Caco-2 (cell line): ENCODE measurements around the gene MLXIP. TPM values are rescaled to one million over a fixed set of nuclear protein-coding genes. Genes with fewer than 3 reads are reported as not detected.

Experiments used
- BruUV-seq: library from RNA; stranded (reverse); fragments of 400-500 nt; replicated peaks from 2 replicates; lab custom pipeline; 2021; lab: Mats Ljungman, UMichigan
- CTCF ChIA-PET: fragments of 300-600 bp; sonication (Branson Sonifier 250); formaldehyde crosslinking; loops from one replicate; lab custom pipeline; 2022; ENCODE audit warnings: antibody characterized with exemption; lab: Charles Lee
- POLR2A ChIA-PET: fragments of 300-600 bp; sonication (Branson Sonifier 250); formaldehyde crosslinking; loops from one replicate; lab custom pipeline; 2022; ENCODE audit warnings: antibody characterized with exemption; lab: Charles Lee
- DNase-seq, 2 experiments: peaks; one replicate each; pipeline versions ENCODE4 v3.0.0 to v3.0.0-alpha.2; 2020 to 2022
- H3K27me3 ChIP-seq: replicated peaks from 2 replicates; pipeline ENCODE4 v1.6.0; 2011; ENCODE audit warnings: low read length; ENCODE audit not compliant: control insufficient read depth, insufficient read depth
- H3K36me3 ChIP-seq: 2 replicates; pipeline ENCODE4 v1.5.1; 2011; ENCODE audit warnings: low read length; ENCODE audit not compliant: control insufficient read depth, insufficient read depth
- H3K4me1 ChIP-seq: fragments of 250-450 bp; sonication (Bioruptor Pico); 2 replicates; pipeline ENCODE4 v1.5.1; 2020; ENCODE audit warnings: mild to moderate bottlenecking
- H3K4me3 ChIP-seq: 2 replicates; pipeline ENCODE4 v1.5.1; 2011; ENCODE audit warnings: low read depth, mild to moderate bottlenecking, control low read depth, low read length
- H3K9me3 ChIP-seq: fragments of 250-450 bp; sonication (Bioruptor Pico); 2 replicates; pipeline ENCODE4 v1.5.1; 2020; ENCODE audit warnings: mild to moderate bottlenecking, moderate library complexity
- H3K27ac Mint-ChIP-seq: one replicate; pipeline ENCODE4 v1.8.0; 2022; ENCODE audit warnings: mixed read lengths; ENCODE audit not compliant: unreplicated experiment
- H3K27me3 Mint-ChIP-seq: one replicate; pipeline ENCODE4 v1.8.0; 2022; ENCODE audit warnings: mixed read lengths; ENCODE audit not compliant: insufficient read depth, unreplicated experiment
- H3K36me3 Mint-ChIP-seq: one replicate; pipeline ENCODE4 v1.8.0; 2022; ENCODE audit warnings: mild to moderate bottlenecking, mixed read lengths; ENCODE audit not compliant: insufficient read depth, unreplicated experiment
- H3K4me1 Mint-ChIP-seq: one replicate; pipeline ENCODE4 v1.8.0; 2022; ENCODE audit warnings: low read depth, mixed read lengths; ENCODE audit not compliant: unreplicated experiment
- H3K4me3 Mint-ChIP-seq: one replicate; pipeline ENCODE4 v1.8.0; 2022; ENCODE audit warnings: mild to moderate bottlenecking, moderate library complexity, mixed read lengths; ENCODE audit not compliant: unreplicated experiment
- H3K9me3 Mint-ChIP-seq: one replicate; pipeline ENCODE4 v1.8.0; 2022; ENCODE audit warnings: mixed read lengths; ENCODE audit not compliant: unreplicated experiment
- intact Hi-C: fragments of 100-400 bp; cut with micrococcal nuclease; formaldehyde crosslinking; loops from one replicate; pipeline ENCODE4 v1.10.0; 2022; ENCODE audit not compliant: unreplicated experiment
- total RNA-seq: library from RNA; stranded (reverse); gene quantifications from 2 replicates; pipeline ENCODE4 v1.2.3, GENCODE V29; 2022
- TF ChIP-seq, protein P1 (sequence below), 2 experiments: fragments of 200-600 bp in 1 of 2; IDR thresholded peaks; 1 replicate in 1 of 2; 2 replicates in 1 of 2; pipeline versions ENCODE4 v1.5.1 to v1.8.0; 2011 to 2022; ENCODE audit warnings: antibody characterized with exemption in 1 of 2, control low read depth in 1 of 2, inconsistent platforms in 1 of 2, low read depth in 1 of 2, low read length in 1 of 2, mild to moderate bottlenecking in 1 of 2, moderate library complexity in 1 of 2; ENCODE audit not compliant: insufficient read depth in 1 of 2, severe bottlenecking in 1 of 2, unreplicated experiment in 1 of 2

The MLXIP gene
- total RNA-seq, 1 experiment from 2014 or later, result 54.5 TPM

DNA sequence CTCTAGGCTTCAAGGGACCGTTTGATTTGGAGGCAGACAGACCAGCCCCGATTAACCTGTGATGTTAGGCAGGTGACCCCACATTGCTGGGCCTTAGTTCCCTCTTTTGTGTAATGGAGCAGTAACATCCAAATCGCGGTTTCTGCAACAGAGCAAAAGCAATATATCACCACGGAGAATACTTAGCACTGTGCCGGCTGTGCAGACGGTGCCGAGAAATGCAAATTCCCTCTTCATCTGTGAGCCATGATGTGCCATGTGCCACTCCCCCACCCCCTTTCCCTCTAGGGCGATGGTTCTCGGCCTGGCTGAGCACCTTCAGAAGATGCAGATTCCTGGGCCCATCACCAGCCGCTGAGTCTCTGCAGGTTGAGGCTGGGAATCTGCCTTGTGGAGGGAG lies 46.0 kb upstream of the MLXIP start:
- no peaks in the 10 kb centered on the region for H3K9me3 ChIP-seq
- H3K36me3 ChIP-seq, result no peaks in the 10 kb centered on the region
- no peaks in the 10 kb centered on the region for H3K27me3 Mint-ChIP-seq
- DNase-seq, result no peak
- no peaks in the 10 kb centered on the region for H3K27me3 ChIP-seq
- H3K36me3 Mint-ChIP-seq, result peaks cover 15% of the 10 kb centered on the region
- no peak overlapping the region for H3K27ac Mint-ChIP-seq
- no peak overlapping the region for H3K4me3 ChIP-seq
- TF ChIP-seq, protein P1, sequence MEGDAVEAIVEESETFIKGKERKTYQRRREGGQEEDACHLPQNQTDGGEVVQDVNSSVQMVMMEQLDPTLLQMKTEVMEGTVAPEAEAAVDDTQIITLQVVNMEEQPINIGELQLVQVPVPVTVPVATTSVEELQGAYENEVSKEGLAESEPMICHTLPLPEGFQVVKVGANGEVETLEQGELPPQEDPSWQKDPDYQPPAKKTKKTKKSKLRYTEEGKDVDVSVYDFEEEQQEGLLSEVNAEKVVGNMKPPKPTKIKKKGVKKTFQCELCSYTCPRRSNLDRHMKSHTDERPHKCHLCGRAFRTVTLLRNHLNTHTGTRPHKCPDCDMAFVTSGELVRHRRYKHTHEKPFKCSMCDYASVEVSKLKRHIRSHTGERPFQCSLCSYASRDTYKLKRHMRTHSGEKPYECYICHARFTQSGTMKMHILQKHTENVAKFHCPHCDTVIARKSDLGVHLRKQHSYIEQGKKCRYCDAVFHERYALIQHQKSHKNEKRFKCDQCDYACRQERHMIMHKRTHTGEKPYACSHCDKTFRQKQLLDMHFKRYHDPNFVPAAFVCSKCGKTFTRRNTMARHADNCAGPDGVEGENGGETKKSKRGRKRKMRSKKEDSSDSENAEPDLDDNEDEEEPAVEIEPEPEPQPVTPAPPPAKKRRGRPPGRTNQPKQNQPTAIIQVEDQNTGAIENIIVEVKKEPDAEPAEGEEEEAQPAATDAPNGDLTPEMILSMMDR (IDR thresholded peaks at IDR 0.05; ENCODE audit: insufficient read depth in 1 of 2, low read depth in 1 of 2, low read length in 1 of 2, severe bottlenecking in 1 of 2, unreplicated experiment in 1 of 2), result no peak
- H3K4me1 Mint-ChIP-seq, result peaks cover 4% of the 10 kb centered on the region
- ChIA-PET POLR2A (no interaction called here), CTCF (interaction anchor here (0.6 kb wide), 1 partner anchor 432 kb away, joined by 3 read pairs; no protein-coding TSS in a partner anchor)
- no peak overlapping the region for H3K4me3 Mint-ChIP-seq
- H3K9me3 Mint-ChIP-seq, result no peaks in the 10 kb centered on the region
- intact Hi-C loops, result no loop called here
- H3K4me1 ChIP-seq, result no peaks in the 10 kb centered on the region
- BruUV-seq, result no TSS peak

DNA sequence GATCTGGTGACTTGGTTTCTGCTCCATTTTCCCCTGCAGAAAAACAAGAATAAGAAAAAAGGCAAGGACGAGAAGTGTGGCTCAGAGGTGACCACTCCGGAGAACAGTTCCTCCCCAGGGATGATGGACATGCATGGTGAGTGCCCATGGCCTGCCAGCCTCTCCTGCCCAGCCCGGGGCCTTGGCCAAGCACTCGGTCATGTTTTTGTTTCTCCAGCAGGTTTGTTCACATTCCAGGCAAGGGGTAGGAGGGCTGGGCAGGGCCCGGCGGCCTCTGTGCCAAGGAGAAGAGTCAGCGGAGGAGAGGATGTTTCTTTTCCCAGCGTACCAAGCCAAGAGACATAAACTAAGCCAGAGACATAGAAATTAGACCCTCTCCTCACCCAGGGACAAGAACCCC lies 43.3 kb upstream of the MLXIP start:
- no TSS peak for BruUV-seq
- no peaks in the 10 kb centered on the region for H3K27me3 Mint-ChIP-seq
- intact Hi-C loops, result no loop called here
- Histone ChIP-seq H3K4me3 (no peak overlapping the region), H3K9me3 (no peaks in the 10 kb centered on the region), H3K4me1 (peaks cover 5% of the 10 kb centered on the region), H3K27me3 (no peaks in the 10 kb centered on the region), H3K36me3 (no peaks in the 10 kb centered on the region)
- ChIA-PET POLR2A (no interaction called here), CTCF (interaction anchor here (0.6 kb wide), 1 partner anchor 137 kb away, joined by 3 read pairs; no protein-coding TSS in a partner anchor)
- H3K27ac Mint-ChIP-seq, result no peak overlapping the region
- no peaks in the 10 kb centered on the region for H3K9me3 Mint-ChIP-seq
- H3K36me3 Mint-ChIP-seq, result peaks cover 15% of the 10 kb centered on the region
- TF ChIP-seq, protein P1 (IDR thresholded peaks at IDR 0.05; ENCODE audit: insufficient read depth in 1 of 2, low read depth in 1 of 2, low read length in 1 of 2, severe bottlenecking in 1 of 2, unreplicated experiment in 1 of 2), result no peak
- H3K4me3 Mint-ChIP-seq, result no peak overlapping the region
- peaks cover 5% of the 10 kb centered on the region for H3K4me1 Mint-ChIP-seq
- no peak for DNase-seq

DNA sequence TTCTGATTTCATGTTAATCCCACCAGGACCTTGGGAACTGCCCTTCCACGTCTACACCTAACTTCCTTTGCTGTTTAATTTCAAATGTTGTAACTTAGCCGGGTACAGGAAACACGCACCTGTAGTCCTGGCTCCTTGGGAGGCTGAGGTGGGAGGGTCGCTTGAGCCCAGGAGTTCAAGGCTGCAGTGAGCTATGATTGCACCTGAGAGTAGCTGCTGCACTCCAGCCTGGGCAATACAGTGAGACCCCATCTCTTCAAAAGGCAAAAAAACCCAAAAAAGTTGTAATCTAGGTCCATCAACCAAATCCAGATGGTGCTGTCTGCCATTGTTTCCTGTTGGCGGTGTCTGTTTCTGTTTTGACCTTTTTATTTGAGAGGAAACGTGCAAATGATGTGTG lies 42.4 kb upstream of the MLXIP start:
- Histone ChIP-seq H3K36me3 (no peaks in the 10 kb centered on the region), H3K27me3 (no peaks in the 10 kb centered on the region), H3K4me1 (peaks cover 9% of the 10 kb centered on the region), H3K9me3 (no peaks in the 10 kb centered on the region), H3K4me3 (no peak overlapping the region)
- POLR2A ChIA-PET, result no interaction called here
- no peak overlapping the region for H3K4me3 Mint-ChIP-seq
- TF ChIP-seq, protein P1 (IDR thresholded peaks at IDR 0.05; ENCODE audit: insufficient read depth in 1 of 2, low read depth in 1 of 2, low read length in 1 of 2, severe bottlenecking in 1 of 2, unreplicated experiment in 1 of 2), result no peak
- no peak for DNase-seq
- intact Hi-C loops, result no loop called here
- H3K4me1 Mint-ChIP-seq, result peaks cover 13% of the 10 kb centered on the region
- H3K36me3 Mint-ChIP-seq, result peaks cover 15% of the 10 kb centered on the region
- no peak overlapping the region for H3K27ac Mint-ChIP-seq
- CTCF ChIA-PET, result no interaction called here
- no peaks in the 10 kb centered on the region for H3K9me3 Mint-ChIP-seq
- no TSS peak for BruUV-seq
- no peaks in the 10 kb centered on the region for H3K27me3 Mint-ChIP-seq
